ENCODE results near the gene DTNB. TPM values are rescaled to one million over a fixed set of nuclear protein-coding genes. Genes with fewer than 3 reads are reported as not detected.

The DTNB gene
- total and polyA plus RNA-seq, 2 of the 4 experiments (the other 2 are of a cell fraction): 3.8 to 5.3 TPM

DNA sequence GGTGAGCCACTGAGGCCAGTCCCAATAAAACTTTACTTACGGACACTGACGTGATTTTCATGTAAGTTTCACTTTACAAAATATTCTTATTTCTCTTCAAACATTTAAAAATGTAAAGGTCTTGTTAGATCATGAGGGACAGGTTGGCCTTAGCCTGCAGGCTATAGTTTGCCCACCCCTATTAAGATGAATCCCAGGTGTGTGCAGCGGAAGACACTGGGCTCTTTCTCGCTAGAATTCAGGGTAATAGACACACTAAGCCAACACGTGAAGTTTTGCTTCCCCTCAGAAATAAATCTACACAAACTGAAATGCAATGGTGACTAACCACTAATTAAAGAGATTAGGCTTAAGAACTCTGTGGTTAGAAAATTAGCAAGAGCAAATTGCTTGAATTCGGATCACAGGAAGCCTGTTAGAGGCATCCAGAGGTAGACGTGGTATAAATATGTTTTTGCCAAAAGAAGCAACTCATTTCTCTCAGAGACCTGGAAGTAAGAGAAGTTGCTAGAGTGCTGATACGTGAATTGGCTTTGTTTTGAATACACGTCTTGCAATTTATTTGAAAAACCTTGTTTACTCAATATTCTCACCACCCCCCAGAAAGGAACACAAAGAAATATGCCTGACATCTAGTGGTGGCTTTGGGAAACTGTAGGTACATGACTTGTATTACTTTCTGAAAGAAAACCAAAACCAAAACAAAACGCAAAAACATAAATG, 151.6 kb downstream of the DTNB start:
- H3K4me1 ChIP-seq (ENCODE audit: control insufficient read depth, insufficient read depth, low read length): no peaks in the 10 kb centered on the region
- H3K27ac ChIP-seq (ENCODE audit: insufficient read depth, low read length): no peak overlapping the region
- H2AFZ ChIP-seq (replicated peaks; ENCODE audit: low read length, poor library complexity): no peak overlapping the region
- no peaks in the 10 kb centered on the region for H3K27me3 ChIP-seq (ENCODE audit: control insufficient read depth, insufficient read depth, low read length)
- peak; percentile 93 for ATAC-seq (ENCODE audit: low read depth)
- no peaks in the 10 kb centered on the region for H4K20me1 ChIP-seq (ENCODE audit: insufficient read depth, low read length)
- no peak for TF ChIP-seq MXI1 (IDR thresholded peaks at IDR 0.05; ENCODE audit: borderline replicate concordance, low read depth, low read length)
- TF ChIP-seq MAFK (IDR thresholded peaks at IDR 0.05; ENCODE audit: low read depth, low read length): no peak
- no peak for TF ChIP-seq CEBPB (IDR thresholded peaks at IDR 0.05; ENCODE audit: low read depth, low read length)
- TF ChIP-seq, protein P1, sequence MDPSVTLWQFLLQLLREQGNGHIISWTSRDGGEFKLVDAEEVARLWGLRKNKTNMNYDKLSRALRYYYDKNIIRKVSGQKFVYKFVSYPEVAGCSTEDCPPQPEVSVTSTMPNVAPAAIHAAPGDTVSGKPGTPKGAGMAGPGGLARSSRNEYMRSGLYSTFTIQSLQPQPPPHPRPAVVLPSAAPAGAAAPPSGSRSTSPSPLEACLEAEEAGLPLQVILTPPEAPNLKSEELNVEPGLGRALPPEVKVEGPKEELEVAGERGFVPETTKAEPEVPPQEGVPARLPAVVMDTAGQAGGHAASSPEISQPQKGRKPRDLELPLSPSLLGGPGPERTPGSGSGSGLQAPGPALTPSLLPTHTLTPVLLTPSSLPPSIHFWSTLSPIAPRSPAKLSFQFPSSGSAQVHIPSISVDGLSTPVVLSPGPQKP (IDR thresholded peaks at IDR 0.05; ENCODE audit: borderline replicate concordance, low read depth, low read length): no peak
- no peak for TF ChIP-seq RCOR1 (IDR thresholded peaks at IDR 0.05; ENCODE audit: insufficient replicate concordance, low read length)
- no peak; the same call in 1 of the 2 replicates for TF ChIP-seq NFE2L2 (IDR thresholded peaks at IDR 0.05; ENCODE audit: low read depth, low read length)
- no peak for TF ChIP-seq FOS (IDR thresholded peaks at IDR 0.05; ENCODE audit: low read depth, low read length)
- TF ChIP-seq RAD21 (IDR thresholded peaks at IDR 0.05; ENCODE audit: low read length): peak; percentile 74
- TF ChIP-seq, protein P2, sequence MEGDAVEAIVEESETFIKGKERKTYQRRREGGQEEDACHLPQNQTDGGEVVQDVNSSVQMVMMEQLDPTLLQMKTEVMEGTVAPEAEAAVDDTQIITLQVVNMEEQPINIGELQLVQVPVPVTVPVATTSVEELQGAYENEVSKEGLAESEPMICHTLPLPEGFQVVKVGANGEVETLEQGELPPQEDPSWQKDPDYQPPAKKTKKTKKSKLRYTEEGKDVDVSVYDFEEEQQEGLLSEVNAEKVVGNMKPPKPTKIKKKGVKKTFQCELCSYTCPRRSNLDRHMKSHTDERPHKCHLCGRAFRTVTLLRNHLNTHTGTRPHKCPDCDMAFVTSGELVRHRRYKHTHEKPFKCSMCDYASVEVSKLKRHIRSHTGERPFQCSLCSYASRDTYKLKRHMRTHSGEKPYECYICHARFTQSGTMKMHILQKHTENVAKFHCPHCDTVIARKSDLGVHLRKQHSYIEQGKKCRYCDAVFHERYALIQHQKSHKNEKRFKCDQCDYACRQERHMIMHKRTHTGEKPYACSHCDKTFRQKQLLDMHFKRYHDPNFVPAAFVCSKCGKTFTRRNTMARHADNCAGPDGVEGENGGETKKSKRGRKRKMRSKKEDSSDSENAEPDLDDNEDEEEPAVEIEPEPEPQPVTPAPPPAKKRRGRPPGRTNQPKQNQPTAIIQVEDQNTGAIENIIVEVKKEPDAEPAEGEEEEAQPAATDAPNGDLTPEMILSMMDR (conservative IDR thresholded peaks at IDR 0.05; ENCODE audit: low read depth, low read length): peak; percentile 82
- peak; percentile 74 for TF ChIP-seq SMC3 (IDR thresholded peaks at IDR 0.05; ENCODE audit: low read depth, low read length)
- no peak for TF ChIP-seq RFX5 (IDR thresholded peaks at IDR 0.05; ENCODE audit: low read depth, low read length)
- no peaks in the 10 kb centered on the region for H3K9me3 ChIP-seq (ENCODE audit: control insufficient read depth, insufficient read depth, low read length)
- H3K4ac ChIP-seq (ENCODE audit: low read depth, low read length): no peak overlapping the region
- peak overlapping the region; percentile 93 for H3K4me2 ChIP-seq (ENCODE audit: low read depth, low read length)
- H3K14ac ChIP-seq (replicated peaks; ENCODE audit: low read depth, low read length): no peak overlapping the region
- in situ Hi-C loops (cut with MboI; ENCODE audit: low sequenced_read_pairs): no loop called here
- H4K91ac ChIP-seq (ENCODE audit: insufficient read depth, low read depth, low read length): no peak overlapping the region
- H2BK5ac ChIP-seq (ENCODE audit: low read depth, low read length, poor library complexity, severe bottlenecking): no peak overlapping the region
- no peak overlapping the region for H3K9ac ChIP-seq (ENCODE audit: low read depth, low read length)
- no peak overlapping the region for H2BK120ac ChIP-seq (ENCODE audit: low read depth, low read length)
- POLR2A ChIA-PET (ENCODE audit: unreplicated experiment): no interaction called here
- CTCF ChIA-PET: no interaction called here
- H3K23ac ChIP-seq (ENCODE audit: low read depth, low read length): no peak overlapping the region
- dilution Hi-C loops (cut with HindIII; ENCODE audit: low sequenced_read_pairs, unreplicated experiment): no loop called here
- DNase-seq: peak; percentile 81
- no peaks in the 10 kb centered on the region for H3K79me1 ChIP-seq (ENCODE audit: low read depth in 1 of 2, low read length in 2 of 2)
- intact Hi-C loops (cut with micrococcal nuclease): loop anchor here (1.0 to 2.0 kb wide), 5 partner anchors 143 to 213 kb away; no protein-coding TSS in a partner anchor
- H3K36me3 ChIP-seq (ENCODE audit: control insufficient read depth, insufficient read depth, low read length): no peaks in the 10 kb centered on the region
- WGBS, 2 experiments (ENCODE audit: extremely low coverage in 2 of 2, insufficient read length in 1 of 2): no CpG with 5 or more reads among the region's 10 CpGs
- H3K9me1 ChIP-seq (ENCODE audit: insufficient read depth, low read length): no peaks in the 10 kb centered on the region
- H3K56ac ChIP-seq (ENCODE audit: extremely low read depth, insufficient read depth, low read length): no peak overlapping the region
- no peak overlapping the region for H3K18ac ChIP-seq (ENCODE audit: low read depth, low read length)
- no peak overlapping the region for H2AK9ac ChIP-seq (replicated peaks; ENCODE audit: low read depth, low read length, poor library complexity)
- H2BK20ac ChIP-seq (ENCODE audit: low read depth, low read length): no peak overlapping the region
- BruUV-seq (replicated peaks): no TSS peak
- H3K4me3 ChIP-seq (ENCODE audit: insufficient read depth, low read depth, low read length): peak overlapping the region; percentile 51; the same call in 1 of the 2 replicates
- no peak overlapping the region for H2AK5ac ChIP-seq (ENCODE audit: low read depth, low read length)
- H2BK15ac ChIP-seq (ENCODE audit: low read depth, low read length): no peak overlapping the region
- H4K5ac ChIP-seq (ENCODE audit: low read depth, low read length): no peak overlapping the region
- no peak overlapping the region for H4K8ac ChIP-seq (ENCODE audit: low read depth in 2 of 2, low read length in 2 of 2)
